ENCODE measurements around the gene PCDH19. TPM values are rescaled to one million over a fixed set of nuclear protein-coding genes. Genes with fewer than 3 reads are reported as not detected.

Gene PCDH19
- total RNA-seq, 1 experiment from 2014 or later = 0.08 TPM

DNA sequence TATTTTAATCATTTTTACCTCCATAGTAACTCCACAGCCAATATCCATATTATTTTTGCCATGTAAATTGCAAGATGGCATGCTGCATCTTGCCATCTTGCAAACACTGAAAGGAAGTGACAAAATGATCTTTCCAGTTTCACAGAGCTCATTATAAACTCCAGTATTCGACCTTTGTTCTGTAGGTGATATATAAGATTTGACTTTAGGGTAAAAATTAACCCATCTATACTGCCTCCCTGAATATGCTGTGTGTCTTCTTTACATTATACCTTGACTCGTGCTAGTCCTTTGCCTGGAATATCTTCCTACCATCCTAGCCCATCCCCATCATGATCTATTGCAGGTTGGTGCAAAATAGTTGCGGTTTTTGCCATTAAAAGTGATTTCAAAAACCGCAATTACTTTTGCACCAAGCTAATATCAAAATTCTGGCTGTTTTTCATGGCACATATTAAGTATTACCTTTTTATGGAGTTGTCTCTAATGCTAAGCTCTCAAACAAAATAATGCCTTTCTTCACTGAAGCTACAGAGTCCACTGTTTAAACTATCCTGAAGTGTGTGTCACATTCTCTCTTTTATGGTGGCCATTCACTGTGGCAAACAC is 161.1 kb downstream of the PCDH19 start:
- H3K27me3 ChIP-seq (ENCODE audit: control insufficient read depth, insufficient read depth, low read length) = no peaks in the 10 kb centered on the region
- no peak for ATAC-seq
- no peak for DNase-seq (ENCODE audit: low read depth, low spot score)
- intact Hi-C loops (cut with micrococcal nuclease; ENCODE audit: unreplicated experiment) (no loop called here), in situ Hi-C loops (cut with HindIII; ENCODE audit: low pct_unique_long_range_greater_than_20kb, low sequenced_read_pairs) (no loop called here)
- ChIA-PET POLR2A (no interaction called here), CTCF (no interaction called here)
- no peaks in the 10 kb centered on the region for H3K4me1 ChIP-seq (ENCODE audit: control insufficient read depth, insufficient read depth, low read length)
- no TSS peak for BruUV-seq (replicated peaks)
- H3K27ac ChIP-seq (ENCODE audit: low read length) = no peak overlapping the region
- TF ChIP-seq POLR2AphosphoS5 (IDR thresholded peaks at IDR 0.05; ENCODE audit: low read depth, low read length) (no peak), TCF7L2 (IDR thresholded peaks at IDR 0.05; ENCODE audit: low read depth, low read length) (no peak), SIN3A (IDR thresholded peaks at IDR 0.05; ENCODE audit: borderline replicate concordance, insufficient read depth, low read depth, low read length) (no peak)
- TF ChIP-seq, protein P1, sequence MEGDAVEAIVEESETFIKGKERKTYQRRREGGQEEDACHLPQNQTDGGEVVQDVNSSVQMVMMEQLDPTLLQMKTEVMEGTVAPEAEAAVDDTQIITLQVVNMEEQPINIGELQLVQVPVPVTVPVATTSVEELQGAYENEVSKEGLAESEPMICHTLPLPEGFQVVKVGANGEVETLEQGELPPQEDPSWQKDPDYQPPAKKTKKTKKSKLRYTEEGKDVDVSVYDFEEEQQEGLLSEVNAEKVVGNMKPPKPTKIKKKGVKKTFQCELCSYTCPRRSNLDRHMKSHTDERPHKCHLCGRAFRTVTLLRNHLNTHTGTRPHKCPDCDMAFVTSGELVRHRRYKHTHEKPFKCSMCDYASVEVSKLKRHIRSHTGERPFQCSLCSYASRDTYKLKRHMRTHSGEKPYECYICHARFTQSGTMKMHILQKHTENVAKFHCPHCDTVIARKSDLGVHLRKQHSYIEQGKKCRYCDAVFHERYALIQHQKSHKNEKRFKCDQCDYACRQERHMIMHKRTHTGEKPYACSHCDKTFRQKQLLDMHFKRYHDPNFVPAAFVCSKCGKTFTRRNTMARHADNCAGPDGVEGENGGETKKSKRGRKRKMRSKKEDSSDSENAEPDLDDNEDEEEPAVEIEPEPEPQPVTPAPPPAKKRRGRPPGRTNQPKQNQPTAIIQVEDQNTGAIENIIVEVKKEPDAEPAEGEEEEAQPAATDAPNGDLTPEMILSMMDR (IDR thresholded peaks at IDR 0.05) = no peak
- TF ChIP-seq, protein P2, sequence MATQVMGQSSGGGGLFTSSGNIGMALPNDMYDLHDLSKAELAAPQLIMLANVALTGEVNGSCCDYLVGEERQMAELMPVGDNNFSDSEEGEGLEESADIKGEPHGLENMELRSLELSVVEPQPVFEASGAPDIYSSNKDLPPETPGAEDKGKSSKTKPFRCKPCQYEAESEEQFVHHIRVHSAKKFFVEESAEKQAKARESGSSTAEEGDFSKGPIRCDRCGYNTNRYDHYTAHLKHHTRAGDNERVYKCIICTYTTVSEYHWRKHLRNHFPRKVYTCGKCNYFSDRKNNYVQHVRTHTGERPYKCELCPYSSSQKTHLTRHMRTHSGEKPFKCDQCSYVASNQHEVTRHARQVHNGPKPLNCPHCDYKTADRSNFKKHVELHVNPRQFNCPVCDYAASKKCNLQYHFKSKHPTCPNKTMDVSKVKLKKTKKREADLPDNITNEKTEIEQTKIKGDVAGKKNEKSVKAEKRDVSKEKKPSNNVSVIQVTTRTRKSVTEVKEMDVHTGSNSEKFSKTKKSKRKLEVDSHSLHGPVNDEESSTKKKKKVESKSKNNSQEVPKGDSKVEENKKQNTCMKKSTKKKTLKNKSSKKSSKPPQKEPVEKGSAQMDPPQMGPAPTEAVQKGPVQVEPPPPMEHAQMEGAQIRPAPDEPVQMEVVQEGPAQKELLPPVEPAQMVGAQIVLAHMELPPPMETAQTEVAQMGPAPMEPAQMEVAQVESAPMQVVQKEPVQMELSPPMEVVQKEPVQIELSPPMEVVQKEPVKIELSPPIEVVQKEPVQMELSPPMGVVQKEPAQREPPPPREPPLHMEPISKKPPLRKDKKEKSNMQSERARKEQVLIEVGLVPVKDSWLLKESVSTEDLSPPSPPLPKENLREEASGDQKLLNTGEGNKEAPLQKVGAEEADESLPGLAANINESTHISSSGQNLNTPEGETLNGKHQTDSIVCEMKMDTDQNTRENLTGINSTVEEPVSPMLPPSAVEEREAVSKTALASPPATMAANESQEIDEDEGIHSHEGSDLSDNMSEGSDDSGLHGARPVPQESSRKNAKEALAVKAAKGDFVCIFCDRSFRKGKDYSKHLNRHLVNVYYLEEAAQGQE (IDR thresholded peaks at IDR 0.05; ENCODE audit: insufficient read depth in 1 of 2, low read depth in 2 of 2, low read length in 1 of 2) = no peak
- H3K4me3 ChIP-seq (ENCODE audit: low read depth in 2 of 2, low read length in 2 of 2) = no peak overlapping the region
- no peaks in the 10 kb centered on the region for H3K9me3 ChIP-seq (ENCODE audit: control insufficient read depth, insufficient read depth, low read depth, low read length)
- no peaks in the 10 kb centered on the region for H3K36me3 ChIP-seq (ENCODE audit: control insufficient read depth, insufficient read depth, low read length)

DNA sequence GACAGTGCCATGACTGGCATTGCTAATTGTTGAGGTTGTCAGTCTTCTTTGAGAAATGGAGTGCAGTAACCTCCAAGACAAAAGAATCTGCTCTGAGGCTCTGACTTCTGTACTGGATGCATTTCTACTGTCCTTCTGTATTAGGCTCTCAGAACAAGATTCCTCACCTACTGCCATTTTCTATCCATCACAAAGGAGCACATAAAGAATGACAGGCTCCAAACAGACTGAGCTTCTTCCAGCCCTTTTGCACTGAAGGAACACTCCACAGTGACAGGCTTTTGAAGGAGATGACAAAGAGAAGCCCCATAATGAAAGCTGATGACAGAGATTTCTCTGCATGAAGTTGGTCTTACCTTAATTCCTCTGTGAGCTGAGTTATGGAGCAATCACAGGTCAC is 162.2 kb downstream of the PCDH19 start:
- no peaks in the 10 kb centered on the region for H3K27me3 ChIP-seq (ENCODE audit: control insufficient read depth, insufficient read depth, low read length)
- H3K36me3 ChIP-seq (ENCODE audit: control insufficient read depth, insufficient read depth, low read length) = no peaks in the 10 kb centered on the region
- no peak for DNase-seq (ENCODE audit: low read depth, low spot score)
- no peaks in the 10 kb centered on the region for H3K9me3 ChIP-seq (ENCODE audit: control insufficient read depth, insufficient read depth, low read depth, low read length)
- no peaks in the 10 kb centered on the region for H3K4me1 ChIP-seq (ENCODE audit: control insufficient read depth, insufficient read depth, low read length)
- ChIA-PET POLR2A (no interaction called here), CTCF (no interaction called here)
- TF ChIP-seq, protein P1 (IDR thresholded peaks at IDR 0.05) = no peak
- no peak for TF ChIP-seq POLR2AphosphoS5 (IDR thresholded peaks at IDR 0.05; ENCODE audit: low read depth, low read length)
- TF ChIP-seq TCF7L2 (IDR thresholded peaks at IDR 0.05; ENCODE audit: low read depth, low read length) = no peak
- TF ChIP-seq, protein P2 (IDR thresholded peaks at IDR 0.05; ENCODE audit: insufficient read depth in 1 of 2, low read depth in 2 of 2, low read length in 1 of 2) = no peak
- no peak for TF ChIP-seq SIN3A (IDR thresholded peaks at IDR 0.05; ENCODE audit: borderline replicate concordance, insufficient read depth, low read depth, low read length)
- H3K4me3 ChIP-seq (ENCODE audit: low read depth in 2 of 2, low read length in 2 of 2) = no peak overlapping the region
- in situ Hi-C loops (cut with HindIII; ENCODE audit: low pct_unique_long_range_greater_than_20kb, low sequenced_read_pairs) (no loop called here), intact Hi-C loops (cut with micrococcal nuclease; ENCODE audit: unreplicated experiment) (no loop called here)
- ATAC-seq = no peak
- no TSS peak for BruUV-seq (replicated peaks)
- no peak overlapping the region for H3K27ac ChIP-seq (ENCODE audit: low read length)

All from Panc1 (cell line).